B cell (primary cell): ENCODE measurements around the gene PGAM5. TPM values are rescaled to one million over a fixed set of nuclear protein-coding genes. Genes with fewer than 3 reads are reported as not detected.

Experiments used
- ATAC-seq: fragments of 200-7000 bp; cut with Tn5 transposase; one replicate; pipeline ENCODE4 v1.10.0; 2021; ENCODE audit warnings: low read depth, mild to moderate bottlenecking, moderate number of reproducible peaks, moderate library complexity
- CTCF ChIA-PET: fragments of 350-600 bp; sonication (Branson Sonifier 250); formaldehyde crosslinking; loops from one replicate; lab custom pipeline; 2021; ENCODE audit warnings: antibody characterized with exemption, inconsistent platforms; lab: Charles Lee
- POLR2A ChIA-PET: fragments of 350-600 bp; sonication (Branson Sonifier 250); formaldehyde crosslinking; loops from one replicate; lab custom pipeline; 2021; ENCODE audit warnings: antibody characterized with exemption; lab: Charles Lee
- DNase-seq: peaks from one replicate; pipeline ENCODE4 v3.0.0; 2013
- H2AFZ ChIP-seq: 2 replicates; pipeline ENCODE4 v1.6.1; 2012; ENCODE audit warnings: mild to moderate bottlenecking, low read depth, low read length; ENCODE audit not compliant: insufficient read depth, poor library complexity, severe bottlenecking
- H3K27ac ChIP-seq, 2 donors: 1 replicate in 1 of 2; 2 replicates in 1 of 2; pipeline ENCODE4 v1.5.1; 2012 to 2013; ENCODE audit warnings: low read length in 2 of 2, mild to moderate bottlenecking in 2 of 2, moderate library complexity in 1 of 2
- H3K27me3 ChIP-seq, 4 experiments: fragments of 200-600 bp in 1 of 4; sonication (generic) in 1 of 4; replicated peaks in 1 of 4; 1 replicate in 2 of 4; 2 replicates in 2 of 4; pipeline versions ENCODE4 v1.6.1 to v1.7.0; 2013 to 2016; ENCODE audit warnings: low read length in 3 of 4, mild to moderate bottlenecking in 2 of 4, mixed read lengths in 1 of 4, moderate library complexity in 1 of 4; ENCODE audit not compliant: insufficient read depth in 4 of 4, control insufficient read depth in 3 of 4; ENCODE audit errors: control extremely low read depth in 1 of 4
- H3K36me3 ChIP-seq, 2 experiments: replicated peaks in 1 of 2; 1 replicate in 1 of 2; 2 replicates in 1 of 2; pipeline versions ENCODE4 v1.6.1 to v1.7.1; 2013; ENCODE audit warnings: low read length in 1 of 2; ENCODE audit not compliant: insufficient read depth in 2 of 2, control insufficient read depth in 1 of 2; ENCODE audit errors: control extremely low read depth in 1 of 2, extremely low read depth in 1 of 2
- H3K4me1 ChIP-seq, 2 donors: fragments of 200-600 bp in 1 of 2; sonication (generic) in 1 of 2; 1 replicate in 1 of 2; 2 replicates in 1 of 2; pipeline versions ENCODE4 v1.5.1 to v1.6.1; 2013 to 2017; ENCODE audit warnings: low read length in 2 of 2; ENCODE audit not compliant: control insufficient read depth in 2 of 2, insufficient read depth in 2 of 2
- H3K4me2 ChIP-seq: replicated peaks from 2 replicates; pipeline ENCODE3; 2012; ENCODE audit warnings: mild to moderate bottlenecking, low read depth, low read length; ENCODE audit not compliant: poor library complexity, severe bottlenecking
- H3K4me3 ChIP-seq, 5 experiments: fragments of 200-600 bp in 1 of 5; sonication (generic) in 1 of 5; 1 replicate in 3 of 5; 2 replicates in 2 of 5; pipeline versions ENCODE4 v1.5.1 to v1.7.0; 2011 to 2016; ENCODE audit warnings: low read length in 4 of 5, mild to moderate bottlenecking in 4 of 5, low read depth in 2 of 5, control low read depth in 1 of 5, moderate library complexity in 1 of 5; ENCODE audit not compliant: insufficient read depth in 1 of 5; ENCODE audit errors: control extremely low read depth in 1 of 5, extremely low read depth in 1 of 5
- H3K79me2 ChIP-seq: fragments of 200-600 bp; sonication (generic); one replicate; pipeline ENCODE4 v1.6.0; 2016; ENCODE audit warnings: low read length; ENCODE audit not compliant: control insufficient read depth, insufficient read depth
- H3K9ac ChIP-seq: fragments of 200-600 bp; sonication (generic); 2 replicates; pipeline ENCODE4 v1.6.1; 2017; ENCODE audit warnings: mild to moderate bottlenecking, low read length, moderate library complexity
- H3K9me3 ChIP-seq, 3 donors: one replicate each; pipeline versions ENCODE4 v1.6.1 to v1.7.1; 2013; ENCODE audit warnings: low read length in 2 of 3; ENCODE audit not compliant: control insufficient read depth in 2 of 3, insufficient read depth in 1 of 3; ENCODE audit errors: control extremely low read depth in 1 of 3
- H4K20me1 ChIP-seq: 2 replicates; pipeline ENCODE4 v1.6.0; 2012; ENCODE audit warnings: mild to moderate bottlenecking, low read length; ENCODE audit not compliant: insufficient read depth, control insufficient read depth, poor library complexity, severe bottlenecking
- H3K27ac Mint-ChIP-seq: one replicate; pipeline ENCODE4 v1.8.0; 2021; ENCODE audit warnings: mixed read lengths
- H3K27me3 Mint-ChIP-seq: one replicate; pipeline ENCODE4 v1.8.0; 2021; ENCODE audit warnings: mixed read lengths
- H3K4me1 Mint-ChIP-seq: one replicate; pipeline ENCODE4 v1.8.0; 2021; ENCODE audit warnings: mixed read lengths
- H3K4me3 Mint-ChIP-seq: one replicate; pipeline ENCODE4 v1.8.0; 2021; ENCODE audit warnings: mixed read lengths
- H3K9me3 Mint-ChIP-seq: one replicate; pipeline ENCODE4 v1.8.0; 2022; ENCODE audit warnings: mixed read lengths; ENCODE audit not compliant: insufficient read depth
- CTCF ChIP-seq: fragments of 200-600 bp; IDR thresholded peaks from one replicate; pipeline ENCODE4 v1.8.0; 2022; ENCODE audit warnings: antibody characterized with exemption, mild to moderate bottlenecking
- EZH2 ChIP-seq: IDR thresholded peaks from 2 replicates; pipeline ENCODE4 v1.6.1; 2012; ENCODE audit warnings: borderline replicate concordance, low read depth, mild to moderate bottlenecking, moderate library complexity, low read length; ENCODE audit not compliant: insufficient read depth, poor library complexity, severe bottlenecking
- WGBS: methylation state at CpG from one replicate; pipeline ENCODE4 v1.1.5; 2013; ENCODE audit warnings: missing lambda C conversion rate; ENCODE audit not compliant: insufficient coverage; 5-methylcytosine and 5-hydroxymethylcytosine counted together
- intact Hi-C: fragments of 100-400 bp; cut with micrococcal nuclease; formaldehyde crosslinking; loops from one replicate; pipeline ENCODE4 v1.10.0; 2022
- polyA plus RNA-seq: library from polyadenylated mRNA; depleted of rRNA; stranded (reverse); fragments of >200 nt; gene quantifications from 2 replicates; pipeline ENCODE4 v1.2.3, GENCODE V29; 2012
- total RNA-seq, 2 donors: library from RNA; stranded (reverse); fragments of 120-200 nt in 1 of 2; gene quantifications; 1 replicate in 1 of 2; 2 replicates in 1 of 2; pipeline versions ENCODE4 v1.2.3 to v1.2.4, GENCODE V29; 2013 to 2022

PGAM5 gene
- total and polyA plus RNA-seq, 2 donors (not counting 1 experiment from before 2014, with no cell fraction given), result 14.6 to 29.9 TPM

- Histone ChIP-seq H3K27me3 (no peaks in the 10 kb centered on the region), H3K36me3 (peaks cover under 1 to 7% of the 10 kb centered on the region in 2 experiments), H2AFZ (peak overlapping the region; percentile 89), H4K20me1 (peaks cover 40% of the 10 kb centered on the region), H3K4me2 (peak overlapping the region; percentile 88), H3K4me3 (peak overlapping the region; percentile 35 to 96 (median 78)), H3K79me2 (peaks cover 60% of the 10 kb centered on the region), H3K27ac (peak overlapping the region; percentile 89 to 91), H3K4me1 (peaks cover 22 to 41% of the 10 kb centered on the region in 2 donors), H3K9ac (peak overlapping the region; percentile 90), H3K9me3 (no peaks in the 10 kb centered on the region)
- ChIA-PET CTCF (interaction anchor here (0.7 to 1.2 kb wide), 4 partner anchors 10 to 58 kb away, joined by 3 to 8 read pairs (median 4); no protein-coding TSS in a partner anchor), POLR2A (interaction anchor here (0.6 to 1.3 kb wide), 5 partner anchors 9 to 59 kb away, joined by 3 to 17 read pairs (median 3); partner anchors contain the start of gene PGAM5)
- Mint-ChIP-seq H3K4me1 (peaks cover 53% of the 10 kb centered on the region), H3K27ac (peak overlapping the region; percentile 92), H3K9me3 (no peaks in the 10 kb centered on the region), H3K4me3 (peak overlapping the region; percentile 86), H3K27me3 (no peaks in the 10 kb centered on the region)
- peak; percentile 93 for ATAC-seq
- under 1% methylated on average over 82 of the region's 89 CpGs for WGBS
- DNase-seq, result peak; percentile 93
- peak; percentile 20 for TF ChIP-seq CTCF
- TF ChIP-seq EZH2, result no peak
- intact Hi-C loops, result loop anchor here (1.0 to 2.0 kb wide), 4 partner anchors 8 to 125 kb away; partner anchors contain the start of genes CHFR, PGAM5, POLE and PXMP2
These were observed 51.4 kb downstream of the PGAM5 start for GRCh38 chr12:132761921-132762583.

GRCh38 chr12:132764231-132764630 is 53.6 kb downstream of the PGAM5 start:
- H3K4me1 Mint-ChIP-seq, result peaks cover 64% of the 10 kb centered on the region
- POLR2A ChIA-PET, result no interaction called here
- Histone ChIP-seq H3K27ac (no peak overlapping the region), H3K4me1 (peaks cover 40 to 62% of the 10 kb centered on the region in 2 donors), H3K4me3 (no peak overlapping the region), H3K9me3 (peaks cover 0 to 8% (median 0%) of the 10 kb centered on the region in 3 donors), H3K27me3 (no peaks in the 10 kb centered on the region), H3K4me2 (no peak overlapping the region), H2AFZ (no peak overlapping the region), H3K36me3 (no peaks in the 10 kb centered on the region), H3K9ac (no peak overlapping the region), H3K79me2 (peaks cover 41% of the 10 kb centered on the region), H4K20me1 (peaks cover 19% of the 10 kb centered on the region)
- H3K9me3 Mint-ChIP-seq, result no peaks in the 10 kb centered on the region
- CTCF ChIA-PET, result interaction anchor here (1.6 kb wide), 1 partner anchor 8 kb away, joined by 5 read pairs; no protein-coding TSS in a partner anchor
- ATAC-seq, result no peak
- DNase-seq, result no peak
- H3K27me3 Mint-ChIP-seq, result no peaks in the 10 kb centered on the region
- no peak overlapping the region for H3K27ac Mint-ChIP-seq
- no peak overlapping the region for H3K4me3 Mint-ChIP-seq
- WGBS, result 98% methylated on average over 20 of the region's 20 CpGs
- TF ChIP-seq EZH2 (no peak), CTCF (no peak)
- intact Hi-C loops, result no loop called here
